ENCODE data around the gene SYTL2. TPM values are rescaled to one million over a fixed set of nuclear protein-coding genes. Genes with fewer than 3 reads are reported as not detected.

SYTL2 gene
- total and polyA plus RNA-seq, 4 experiments from 2014 or later: 3.9 to 35.7 (median 28.2) TPM

Other genes starting within 250 kb of the SYTL2 start
- 1 to 10 TPM; 2.7 TPM for gene DLG2, start 183.8 kb downstream of the SYTL2 start, total RNA-seq
- 1 to 10 TPM in 1 of 2 donors, under 1 TPM in 1; 0.78 to 1.1 TPM for gene DLG2, start 183.8 kb downstream of the SYTL2 start, polyA plus RNA-seq
- gene TMEM126B, start 182.5 kb downstream of the SYTL2 start, total RNA-seq: 10 to 100 TPM; 40.9 to 46.8 TPM
- 10 to 100 TPM; 66.6 to 73.4 TPM for gene TMEM126B, start 182.5 kb downstream of the SYTL2 start, polyA plus RNA-seq
- 10 to 100 TPM; 17.4 to 17.5 TPM for gene TMEM126A, start 163.2 kb downstream of the SYTL2 start, total RNA-seq
- gene TMEM126A, start 163.2 kb downstream of the SYTL2 start, polyA plus RNA-seq: 10 to 100 TPM; 67.2 to 70.0 TPM
- gene CREBZF, start 146.0 kb downstream of the SYTL2 start, total RNA-seq: 100 to 1,000 TPM; 103 to 105 TPM
- 10 to 100 TPM in 1 of 2 donors, 1 to 10 TPM in 1; 7.6 to 13.7 TPM for gene CREBZF, start 146.0 kb downstream of the SYTL2 start, polyA plus RNA-seq
- gene CCDC89, start 124.9 kb downstream of the SYTL2 start, total RNA-seq: under 1 TPM; 0.22 to 0.70 TPM
- not detected for gene CCDC89, start 124.9 kb downstream of the SYTL2 start, polyA plus RNA-seq
- not detected for gene CCDC83, start 44.2 kb upstream of the SYTL2 start, total RNA-seq
- gene CCDC83, start 44.2 kb upstream of the SYTL2 start, polyA plus RNA-seq: not detected

Measured in CD4-positive, alpha-beta memory T cell (primary cell).